Keratinocyte (primary cell): ENCODE measurements around the gene FOXF2. TPM values are rescaled to one million over a fixed set of nuclear protein-coding genes. Genes with fewer than 3 reads are reported as not detected.

Source experiments
- DNase-seq: peaks from one replicate; pipeline ENCODE4 v3.0.0-alpha.2; 2011; ENCODE audit warnings: low read depth, missing footprints, low spot score
- FAIRE-seq: peaks from 2 replicates; lab custom pipeline; 2011; peaks lifted over from hg19 to GRCh38; lab: Jason Lieb, UNC
- H2AFZ ChIP-seq: 2 replicates; pipeline ENCODE4 v1.6.0; 2012; ENCODE audit warnings: low read length, control low read depth, inconsistent platforms; ENCODE audit not compliant: control insufficient read depth
- H3K27ac ChIP-seq: 2 replicates; pipeline ENCODE4 v1.5.1; 2011; ENCODE audit warnings: low read length; ENCODE audit not compliant: control insufficient read depth, insufficient read depth
- H3K27me3 ChIP-seq: 3 replicates; pipeline ENCODE4 v1.6.0; 2011; ENCODE audit warnings: low read length; ENCODE audit not compliant: control insufficient read depth, insufficient read depth; ENCODE audit errors: extremely low read depth
- H3K36me3 ChIP-seq, 2 experiments: 2 replicates in 1 of 2; 3 replicates in 1 of 2; pipeline ENCODE4 v1.5.1; 2011; ENCODE audit warnings: low read length in 2 of 2, mild to moderate bottlenecking in 1 of 2; ENCODE audit not compliant: control insufficient read depth in 2 of 2, insufficient read depth in 2 of 2; ENCODE audit errors: extremely low read depth in 1 of 2
- H3K4me1 ChIP-seq: 3 replicates; pipeline ENCODE4 v1.5.1; 2011; ENCODE audit warnings: low read length; ENCODE audit not compliant: control insufficient read depth, insufficient read depth; ENCODE audit errors: extremely low read depth
- H3K4me2 ChIP-seq: 3 replicates; pipeline ENCODE4 v1.6.0; 2011; ENCODE audit warnings: low read depth, low read length; ENCODE audit not compliant: control insufficient read depth, insufficient read depth; ENCODE audit errors: extremely low read depth
- H3K4me3 ChIP-seq, 3 experiments: fragments of 200-600 bp in 1 of 3; sonication (generic) in 1 of 3; 2 replicates in 2 of 3; 3 replicates in 1 of 3; pipeline ENCODE4 v1.5.1; 2011 to 2016; ENCODE audit warnings: low read length in 3 of 3, mild to moderate bottlenecking in 3 of 3, control low read depth in 2 of 3, inconsistent platforms in 1 of 3, low read depth in 1 of 3, mixed read lengths in 1 of 3, mixed run types in 1 of 3, moderate library complexity in 1 of 3; ENCODE audit not compliant: control insufficient read depth in 2 of 3, insufficient read depth in 2 of 3; ENCODE audit errors: extremely low read depth in 1 of 3
- H3K79me2 ChIP-seq: 2 replicates; pipeline ENCODE4 v1.6.0; 2012; ENCODE audit warnings: low read length; ENCODE audit not compliant: control insufficient read depth, insufficient read depth
- H3K9ac ChIP-seq: 3 replicates; pipeline ENCODE4 v1.6.0; 2011; ENCODE audit warnings: low read length; ENCODE audit not compliant: control insufficient read depth, insufficient read depth; ENCODE audit errors: extremely low read depth
- H3K9me1 ChIP-seq: 3 replicates; pipeline ENCODE4 v1.6.0; 2011; ENCODE audit warnings: low read length; ENCODE audit not compliant: control insufficient read depth, insufficient read depth; ENCODE audit errors: extremely low read depth
- H3K9me3 ChIP-seq: 2 replicates; pipeline ENCODE4 v1.5.1; 2012; ENCODE audit warnings: low read depth, low read length; ENCODE audit not compliant: control insufficient read depth
- H4K20me1 ChIP-seq: 3 replicates; pipeline ENCODE4 v1.6.0; 2011; ENCODE audit warnings: low read length; ENCODE audit not compliant: control insufficient read depth, insufficient read depth; ENCODE audit errors: extremely low read depth
- CTCF ChIP-seq, 3 experiments: IDR thresholded peaks in 1 of 3; conservative IDR thresholded peaks in 1 of 3; optimal IDR thresholded peaks in 1 of 3; 2 replicates in 2 of 3; 3 replicates in 1 of 3; pipeline versions ENCODE3 to v1.5.1; 2011; ENCODE audit warnings: low read length in 3 of 3, mild to moderate bottlenecking in 3 of 3, moderate library complexity in 2 of 3, control low read depth in 1 of 3, inconsistent platforms in 1 of 3; ENCODE audit not compliant: insufficient read depth in 2 of 3; ENCODE audit errors: extremely low read depth in 1 of 3
- EZH2 ChIP-seq: IDR thresholded peaks from one replicate; pipeline ENCODE4 v1.6.1; 2012; ENCODE audit warnings: inconsistent platforms, mild to moderate bottlenecking, low read length, moderate library complexity
- dilution Hi-C: fragments of 300-500 bp; cut with MboI; formaldehyde crosslinking; loops from one replicate; pipeline ENCODE4 v1.7.0; 2020; ENCODE audit warnings: low sequenced_read_pairs; ENCODE audit not compliant: extremely low pct_ligation_motif_present
- polyA plus RNA-seq, 5 experiments: library from polyadenylated mRNA; depleted of rRNA in 3 of 5; stranded (reverse) in 3 of 5; stranded (forward) in 1 of 5; unstranded in 1 of 5; fragments of >200 nt; gene quantifications; 1 replicate in 1 of 5; 2 replicates in 3 of 5; 3 replicates in 1 of 5; pipeline versions ENCODE4 v1.2.1 to v1.2.3, GENCODE V29; 2011 to 2012; ENCODE audit warnings: missing spikeins in 2 of 5, low read depth in 1 of 5, low replicate concordance in 1 of 5

Gene FOXF2
- polyA plus RNA-seq, 1 donor (not counting 4 experiments of a cell fraction or from before 2014, with no cell fraction given): 0.34 TPM

GRCh38 chr6:1409774-1410465 is 20.5 kb downstream of the FOXF2 start:
- no peak for TF ChIP-seq EZH2
- no peak for TF ChIP-seq CTCF (optimal IDR thresholded peaks at IDR 0.05 in 1 of 3, IDR thresholded peaks at IDR 0.05 in 1 of 3, conservative IDR thresholded peaks at IDR 0.05 in 1 of 3; ENCODE audit: extremely low read depth in 1 of 3, insufficient read depth in 2 of 3, low read length in 3 of 3)
- Histone ChIP-seq H3K9me1 (no peaks in the 10 kb centered on the region), H3K4me3 (no peak overlapping the region), H3K4me1 (no peaks in the 10 kb centered on the region), H3K27ac (no peak overlapping the region), H3K9me3 (no peaks in the 10 kb centered on the region), H3K9ac (no peak overlapping the region), H2AFZ (no peak overlapping the region), H4K20me1 (no peaks in the 10 kb centered on the region), H3K27me3 (peaks cover 16% of the 10 kb centered on the region), H3K79me2 (no peaks in the 10 kb centered on the region), H3K4me2 (no peak overlapping the region), H3K36me3 (no peaks in the 10 kb centered on the region)
- FAIRE-seq: no peak
- DNase-seq: no peak
- dilution Hi-C loops: no loop called here

DNA sequence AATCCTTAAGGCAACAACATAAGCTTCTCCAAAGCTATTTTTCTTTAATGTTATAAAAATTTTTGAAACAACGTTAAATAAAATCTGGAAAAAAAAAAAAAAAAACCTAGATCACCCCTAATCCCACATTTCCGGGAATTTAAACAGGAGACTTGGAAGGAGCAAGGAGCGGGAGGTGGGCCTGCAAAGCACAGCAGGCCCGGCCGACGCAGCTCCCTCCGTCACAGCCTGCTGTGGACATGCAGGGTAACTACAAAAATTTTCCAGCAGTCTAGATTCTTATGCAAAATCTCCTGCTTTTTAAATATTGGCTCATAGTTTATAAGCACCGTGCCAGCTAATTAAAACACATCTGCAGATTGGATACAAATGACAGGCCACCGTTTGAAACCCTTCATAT is 23.5 kb downstream of the FOXF2 start:
- Histone ChIP-seq H3K9me1 (no peaks in the 10 kb centered on the region), H3K4me1 (no peaks in the 10 kb centered on the region), H4K20me1 (no peaks in the 10 kb centered on the region), H3K4me3 (no peak overlapping the region), H3K27ac (no peak overlapping the region), H3K36me3 (no peaks in the 10 kb centered on the region), H3K4me2 (no peak overlapping the region), H3K9ac (no peak overlapping the region), H3K9me3 (no peaks in the 10 kb centered on the region), H3K27me3 (peaks cover 16% of the 10 kb centered on the region), H3K79me2 (no peaks in the 10 kb centered on the region), H2AFZ (no peak overlapping the region)
- FAIRE-seq: no peak
- dilution Hi-C loops: no loop called here
- TF ChIP-seq CTCF (optimal IDR thresholded peaks at IDR 0.05 in 1 of 3, IDR thresholded peaks at IDR 0.05 in 1 of 3, conservative IDR thresholded peaks at IDR 0.05 in 1 of 3; ENCODE audit: extremely low read depth in 1 of 3, insufficient read depth in 2 of 3, low read length in 3 of 3): no peak
- no peak for DNase-seq
